ENCODE data around the gene P2RX6. TPM values are rescaled to one million over a fixed set of nuclear protein-coding genes. Genes with fewer than 3 reads are reported as not detected.

Gene P2RX6
- total and polyA plus RNA-seq, 2 donors, result 0.66 to 0.87 TPM

DNA sequence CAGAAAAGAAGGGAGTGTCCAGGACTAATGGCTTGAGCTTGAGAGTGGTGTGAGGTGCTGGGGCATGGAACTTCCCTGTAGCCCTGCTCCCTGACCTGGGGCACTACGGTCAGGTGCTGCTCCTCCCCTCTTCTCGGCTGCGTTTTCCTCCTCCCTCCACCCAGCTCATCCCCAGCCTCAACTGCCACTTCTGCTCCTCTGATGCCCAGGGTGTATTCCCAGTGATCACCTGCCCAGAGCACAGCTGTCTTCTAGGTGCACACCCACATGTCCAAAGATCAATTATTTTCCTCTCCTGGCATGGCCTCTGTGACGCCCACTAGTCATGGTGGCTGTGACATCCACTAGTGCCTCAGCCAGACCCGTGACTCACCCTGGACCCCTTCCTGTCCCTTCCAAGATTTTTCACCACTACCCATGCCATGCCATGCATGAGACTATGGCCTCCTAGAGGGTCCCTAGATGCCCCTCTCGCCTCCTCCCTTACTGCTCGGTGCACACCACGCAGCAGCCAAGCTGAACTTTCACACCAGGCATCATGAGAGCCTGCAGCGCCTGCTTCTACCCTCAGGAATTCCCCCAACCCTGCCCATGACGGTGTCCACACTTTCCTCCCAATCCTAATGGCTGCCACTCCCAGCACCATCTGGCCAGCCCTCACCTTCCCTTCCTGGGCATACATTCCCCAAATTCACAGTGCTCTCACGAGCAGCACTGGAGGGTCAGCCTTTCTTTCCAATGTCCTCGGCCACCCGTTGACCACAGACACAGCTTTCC lies 1.9 kb downstream of the P2RX6 start:
- Histone ChIP-seq H3K4me3 (ENCODE audit: low read length in 2 of 2) (no peak overlapping the region), H3K36me3 (ENCODE audit: control insufficient read depth in 2 of 2, insufficient read depth in 2 of 2, low read length in 1 of 2) (no peaks in the 10 kb centered on the region), H3K27ac (ENCODE audit: low read depth in 1 of 2, low read length in 1 of 2) (no peak overlapping the region), H3K27me3 (ENCODE audit: control insufficient read depth in 2 of 2, insufficient read depth in 1 of 2, low read length in 1 of 2) (peaks cover 0 to 43% of the 10 kb centered on the region in 2 donors), H3K4me1 (ENCODE audit: control insufficient read depth in 2 of 2, insufficient read depth in 2 of 2, low read length in 2 of 2) (peaks cover 11 to 17% of the 10 kb centered on the region in 2 donors), H3K9me3 (ENCODE audit: control insufficient read depth in 2 of 2, insufficient read depth in 1 of 2, low read length in 1 of 2) (no peaks in the 10 kb centered on the region)
- 93% methylated on average over 13 of the region's 13 CpGs for WGBS
- DNase-seq (ENCODE audit: low read depth in 6 of 9, low spot score in 9 of 9), result no peak

GRCh38 chr22:21018314-21018713 lies 3.3 kb downstream of the P2RX6 start:
- Histone ChIP-seq H3K27ac (ENCODE audit: low read depth in 1 of 2, low read length in 1 of 2) (no peak overlapping the region), H3K36me3 (ENCODE audit: control insufficient read depth in 2 of 2, insufficient read depth in 2 of 2, low read length in 1 of 2) (no peaks in the 10 kb centered on the region), H3K9me3 (ENCODE audit: control insufficient read depth in 2 of 2, insufficient read depth in 1 of 2, low read length in 1 of 2) (no peaks in the 10 kb centered on the region), H3K4me3 (ENCODE audit: low read length in 2 of 2) (no peak overlapping the region), H3K27me3 (ENCODE audit: control insufficient read depth in 2 of 2, insufficient read depth in 1 of 2, low read length in 1 of 2) (peaks cover 0 to 32% of the 10 kb centered on the region in 2 donors), H3K4me1 (ENCODE audit: control insufficient read depth in 2 of 2, insufficient read depth in 2 of 2, low read length in 2 of 2) (peaks cover 11 to 19% of the 10 kb centered on the region in 2 donors)
- WGBS, result 93% methylated on average over 4 of the region's 4 CpGs
- DNase-seq (ENCODE audit: low read depth in 6 of 9, low spot score in 9 of 9), result no peak

DNA sequence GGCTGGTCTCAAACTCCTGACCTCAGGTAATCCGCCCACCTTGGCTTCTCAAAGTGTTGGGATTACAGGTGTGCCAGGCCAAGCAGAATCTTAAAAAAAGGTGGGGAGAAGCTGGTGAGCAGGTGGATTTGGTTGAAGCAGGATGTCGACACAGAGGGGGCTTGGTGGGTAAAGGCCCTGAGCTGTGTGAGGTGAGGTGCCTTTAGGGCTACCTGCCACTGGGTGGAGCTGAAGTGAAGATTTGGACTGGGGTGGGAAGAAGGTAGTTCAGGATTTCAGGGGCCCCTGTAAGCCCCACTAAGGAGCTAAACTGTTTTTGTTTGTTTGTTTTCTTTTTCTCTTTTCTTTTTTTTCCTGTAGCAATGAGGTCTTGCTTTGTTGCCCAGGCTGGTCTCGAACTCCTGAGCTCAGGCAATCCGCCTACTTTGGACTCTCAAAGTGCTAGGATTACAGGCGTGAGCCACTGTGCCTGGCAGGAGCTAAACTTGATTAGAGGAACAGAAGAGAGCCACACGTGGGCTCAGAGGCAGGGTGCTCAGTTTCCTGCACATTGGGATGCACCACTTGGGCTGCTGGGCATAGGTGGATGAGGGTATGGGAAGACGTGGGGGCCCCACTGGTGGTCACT lies 6.0 kb downstream of the P2RX6 start:
- H3K27me3 ChIP-seq (ENCODE audit: control insufficient read depth in 2 of 2, insufficient read depth in 1 of 2, low read length in 1 of 2), result peaks cover 0 to 8% of the 10 kb centered on the region in 2 donors
- no peak overlapping the region for H3K4me3 ChIP-seq (ENCODE audit: low read length in 2 of 2)
- H3K36me3 ChIP-seq (ENCODE audit: control insufficient read depth in 2 of 2, insufficient read depth in 2 of 2, low read length in 1 of 2), result no peaks in the 10 kb centered on the region
- no peak overlapping the region for H3K27ac ChIP-seq (ENCODE audit: low read depth in 1 of 2, low read length in 1 of 2)
- DNase-seq (ENCODE audit: low read depth in 6 of 9, low spot score in 9 of 9), result peak in 4 of 9 donors; percentile 40 to 74 (median 55)
- H3K9me3 ChIP-seq (ENCODE audit: control insufficient read depth in 2 of 2, insufficient read depth in 1 of 2, low read length in 1 of 2), result no peaks in the 10 kb centered on the region
- peaks cover 6 to 13% of the 10 kb centered on the region in 2 donors for H3K4me1 ChIP-seq (ENCODE audit: control insufficient read depth in 2 of 2, insufficient read depth in 2 of 2, low read length in 2 of 2)
- WGBS, result 69% methylated on average over 7 of the region's 7 CpGs

DNA sequence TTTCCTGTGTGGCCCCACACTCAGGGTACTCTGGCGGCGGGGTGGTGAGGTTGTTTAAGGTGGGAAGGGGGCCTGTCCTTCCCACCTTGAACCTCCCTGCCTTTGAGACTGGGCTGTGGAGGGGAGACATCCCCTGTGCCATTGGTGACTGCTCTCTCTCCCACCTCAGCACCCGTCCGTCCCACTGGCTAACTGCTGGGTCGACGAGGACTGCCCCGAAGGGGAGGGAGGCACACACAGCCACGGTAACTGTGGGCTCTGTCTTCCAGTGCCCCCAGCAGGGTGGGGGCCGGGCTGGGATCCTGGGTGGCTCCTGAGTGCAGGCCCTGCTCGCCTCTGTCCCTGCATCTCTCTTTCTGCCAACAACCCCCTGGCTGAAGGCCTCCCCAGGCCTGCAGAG lies 7.5 kb downstream of the P2RX6 start:
- no peak overlapping the region for H3K4me3 ChIP-seq (ENCODE audit: low read length in 2 of 2)
- WGBS, result 93% methylated on average over 10 of the region's 10 CpGs
- H3K4me1 ChIP-seq (ENCODE audit: control insufficient read depth in 2 of 2, insufficient read depth in 2 of 2, low read length in 2 of 2), result peaks cover 8 to 27% of the 10 kb centered on the region in 2 donors
- no peaks in the 10 kb centered on the region for H3K36me3 ChIP-seq (ENCODE audit: control insufficient read depth in 2 of 2, insufficient read depth in 2 of 2, low read length in 1 of 2)
- H3K27ac ChIP-seq (ENCODE audit: low read depth in 1 of 2, low read length in 1 of 2), result no peak overlapping the region
- no peak for DNase-seq (ENCODE audit: low read depth in 6 of 9, low spot score in 9 of 9)
- no peaks in the 10 kb centered on the region for H3K27me3 ChIP-seq (ENCODE audit: control insufficient read depth in 2 of 2, insufficient read depth in 1 of 2, low read length in 1 of 2)
- H3K9me3 ChIP-seq (ENCODE audit: control insufficient read depth in 2 of 2, insufficient read depth in 1 of 2, low read length in 1 of 2), result no peaks in the 10 kb centered on the region

- DNase-seq (ENCODE audit: low read depth in 6 of 9, low spot score in 9 of 9), result no peak
- Histone ChIP-seq H3K4me1 (ENCODE audit: control insufficient read depth in 2 of 2, insufficient read depth in 2 of 2, low read length in 2 of 2) (peaks cover 8 to 29% of the 10 kb centered on the region in 2 donors), H3K36me3 (ENCODE audit: control insufficient read depth in 2 of 2, insufficient read depth in 2 of 2, low read length in 1 of 2) (no peaks in the 10 kb centered on the region), H3K4me3 (ENCODE audit: low read length in 2 of 2) (no peak overlapping the region), H3K27ac (ENCODE audit: low read depth in 1 of 2, low read length in 1 of 2) (no peak overlapping the region), H3K9me3 (ENCODE audit: control insufficient read depth in 2 of 2, insufficient read depth in 1 of 2, low read length in 1 of 2) (no peaks in the 10 kb centered on the region), H3K27me3 (ENCODE audit: control insufficient read depth in 2 of 2, insufficient read depth in 1 of 2, low read length in 1 of 2) (no peaks in the 10 kb centered on the region)
- 85% methylated on average over 13 of the region's 13 CpGs for WGBS
Measured at GRCh38 chr22:21022955-21023614, 8.1 kb downstream of the P2RX6 start.

- H3K9me3 ChIP-seq (ENCODE audit: control insufficient read depth in 2 of 2, insufficient read depth in 1 of 2, low read length in 1 of 2), result no peaks in the 10 kb centered on the region
- peaks cover 8 to 29% of the 10 kb centered on the region in 2 donors for H3K4me1 ChIP-seq (ENCODE audit: control insufficient read depth in 2 of 2, insufficient read depth in 2 of 2, low read length in 2 of 2)
- H3K36me3 ChIP-seq (ENCODE audit: control insufficient read depth in 2 of 2, insufficient read depth in 2 of 2, low read length in 1 of 2), result no peaks in the 10 kb centered on the region
- no peak overlapping the region for H3K4me3 ChIP-seq (ENCODE audit: low read length in 2 of 2)
- peak overlapping the region; percentile 62 to 69 for H3K27ac ChIP-seq (ENCODE audit: low read depth in 1 of 2, low read length in 1 of 2)
- WGBS, result 41% methylated on average over 8 of the region's 8 CpGs
- H3K27me3 ChIP-seq (ENCODE audit: control insufficient read depth in 2 of 2, insufficient read depth in 1 of 2, low read length in 1 of 2), result peaks cover 0 to 6% of the 10 kb centered on the region in 2 donors
- DNase-seq (ENCODE audit: low read depth in 6 of 9, low spot score in 9 of 9), result peak in 7 of 9 donors; percentile 29 to 84 (median 54)
Measured at GRCh38 chr22:21025266-21025665, 10.3 kb downstream of the P2RX6 start.

DNA sequence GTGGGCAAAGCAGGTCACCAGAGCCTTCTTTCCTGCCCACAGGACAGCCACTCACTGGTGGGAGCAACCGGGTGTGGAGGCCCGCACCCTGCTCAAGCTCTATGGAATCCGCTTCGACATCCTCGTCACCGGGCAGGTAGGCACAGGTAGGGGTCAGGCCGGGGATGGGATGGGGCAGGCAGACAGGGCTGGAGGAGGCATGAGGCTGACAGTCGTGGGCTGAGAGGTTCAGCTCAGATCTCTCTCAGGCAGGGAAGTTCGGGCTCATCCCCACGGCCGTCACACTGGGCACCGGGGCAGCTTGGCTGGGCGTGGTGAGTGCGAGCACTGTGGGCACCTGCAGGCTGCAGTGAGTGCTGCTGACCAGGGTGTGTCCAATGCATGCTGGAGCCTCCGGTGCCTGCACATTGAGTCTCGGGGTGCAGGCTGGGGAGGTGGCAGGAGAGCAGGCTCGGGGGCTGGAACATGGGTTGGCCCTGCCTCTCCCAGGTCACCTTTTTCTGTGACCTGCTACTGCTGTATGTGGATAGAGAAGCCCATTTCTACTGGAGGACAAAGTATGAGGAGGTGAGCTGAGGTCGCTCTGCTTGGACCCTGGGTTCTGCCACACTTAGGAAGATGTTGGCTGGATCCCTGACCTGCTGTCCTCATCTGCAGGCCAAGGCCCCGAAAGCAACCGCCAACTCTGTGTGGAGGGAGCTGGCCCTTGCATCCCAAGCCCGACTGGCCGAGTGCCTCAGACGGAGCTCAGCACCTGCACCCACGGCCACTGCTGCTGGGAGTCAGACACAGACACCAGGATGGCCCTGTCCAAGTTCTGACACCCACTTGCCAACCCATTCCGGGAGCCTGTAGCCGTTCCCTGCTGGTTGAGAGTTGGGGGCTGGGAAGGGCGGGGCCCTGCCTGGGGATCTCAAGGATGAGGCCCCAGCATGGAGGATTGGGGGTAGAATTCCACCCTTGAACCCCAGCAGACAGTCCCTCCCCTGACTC lies 11.1 kb downstream of the P2RX6 start:
- H3K36me3 ChIP-seq (ENCODE audit: control insufficient read depth in 2 of 2, insufficient read depth in 2 of 2, low read length in 1 of 2), result no peaks in the 10 kb centered on the region
- H3K4me3 ChIP-seq (ENCODE audit: low read length in 2 of 2), result no peak overlapping the region
- H3K27me3 ChIP-seq (ENCODE audit: control insufficient read depth in 2 of 2, insufficient read depth in 1 of 2, low read length in 1 of 2), result peaks cover 0 to 14% of the 10 kb centered on the region in 2 donors
- 96% methylated on average over 27 of the region's 27 CpGs for WGBS
- H3K9me3 ChIP-seq (ENCODE audit: control insufficient read depth in 2 of 2, insufficient read depth in 1 of 2, low read length in 1 of 2), result no peaks in the 10 kb centered on the region
- peak overlapping the region; percentile 46 to 69 for H3K27ac ChIP-seq (ENCODE audit: low read depth in 1 of 2, low read length in 1 of 2)
- H3K4me1 ChIP-seq (ENCODE audit: control insufficient read depth in 2 of 2, insufficient read depth in 2 of 2, low read length in 2 of 2), result peaks cover 8 to 29% of the 10 kb centered on the region in 2 donors
- no peak for DNase-seq (ENCODE audit: low read depth in 6 of 9, low spot score in 9 of 9)

GRCh38 chr22:21026783-21027692 lies 12.1 kb downstream of the P2RX6 start:
- Histone ChIP-seq H3K9me3 (ENCODE audit: control insufficient read depth in 2 of 2, insufficient read depth in 1 of 2, low read length in 1 of 2) (no peaks in the 10 kb centered on the region), H3K27me3 (ENCODE audit: control insufficient read depth in 2 of 2, insufficient read depth in 1 of 2, low read length in 1 of 2) (peaks cover 0 to 23% of the 10 kb centered on the region in 2 donors), H3K4me3 (ENCODE audit: low read length in 2 of 2) (no peak overlapping the region), H3K27ac (ENCODE audit: low read depth in 1 of 2, low read length in 1 of 2) (no peak overlapping the region), H3K36me3 (ENCODE audit: control insufficient read depth in 2 of 2, insufficient read depth in 2 of 2, low read length in 1 of 2) (no peaks in the 10 kb centered on the region), H3K4me1 (ENCODE audit: control insufficient read depth in 2 of 2, insufficient read depth in 2 of 2, low read length in 2 of 2) (peaks cover 12 to 35% of the 10 kb centered on the region in 2 donors)
- 92% methylated on average over 14 of the region's 14 CpGs for WGBS
- no peak for DNase-seq (ENCODE audit: low read depth in 6 of 9, low spot score in 9 of 9)
